Sigmoid colon (tissue), 4 donors: ENCODE measurements around the gene USP46.

Experiments
- POLR2A ChIP-seq, 2 donors: fragments of 450-650 bp; IDR thresholded peaks; one replicate each; pipeline ENCODE4 v1.6.1; 2016; ENCODE audit warnings: antibody characterized with exemption in 2 of 2, mild to moderate bottlenecking in 2 of 2, moderate library complexity in 2 of 2
- POLR2AphosphoS5 ChIP-seq, 4 donors: sonication (generic); formaldehyde crosslinking; IDR thresholded peaks; one replicate each; pipeline ENCODE4 v1.6.1; 2017; ENCODE audit warnings: antibody characterized with exemption in 4 of 4
- TF ChIP-seq, protein P1 (sequence below), 4 experiments: fragments of 450-650 bp in 3 of 4; fragments of 200-600 bp in 1 of 4; IDR thresholded peaks; one replicate each; pipeline ENCODE4 v1.5.1; 2016 to 2019; ENCODE audit warnings: antibody characterized with exemption in 4 of 4, mild to moderate bottlenecking in 3 of 4, moderate library complexity in 2 of 4

DNA sequence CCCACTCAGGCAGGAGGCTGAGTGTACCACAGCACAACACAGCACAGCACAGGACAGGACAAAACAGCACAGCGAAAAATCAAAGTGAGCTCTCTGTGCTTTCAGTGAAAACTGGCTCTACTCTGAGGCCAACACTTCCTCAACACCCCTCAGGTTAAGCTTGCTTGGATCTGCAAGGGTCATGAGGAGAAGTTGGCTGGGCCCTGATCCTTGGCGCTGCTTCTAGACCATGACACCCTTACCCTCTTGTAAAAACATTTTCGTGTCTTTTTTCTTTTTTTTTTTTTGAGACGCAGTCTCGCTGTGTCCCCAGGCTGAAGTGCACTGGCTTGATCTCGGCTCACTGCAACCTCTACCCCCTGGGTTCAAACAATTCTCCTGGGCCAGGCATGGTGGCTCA lies 25.3 kb downstream of the USP46 start:
- TF ChIP-seq, protein P1, sequence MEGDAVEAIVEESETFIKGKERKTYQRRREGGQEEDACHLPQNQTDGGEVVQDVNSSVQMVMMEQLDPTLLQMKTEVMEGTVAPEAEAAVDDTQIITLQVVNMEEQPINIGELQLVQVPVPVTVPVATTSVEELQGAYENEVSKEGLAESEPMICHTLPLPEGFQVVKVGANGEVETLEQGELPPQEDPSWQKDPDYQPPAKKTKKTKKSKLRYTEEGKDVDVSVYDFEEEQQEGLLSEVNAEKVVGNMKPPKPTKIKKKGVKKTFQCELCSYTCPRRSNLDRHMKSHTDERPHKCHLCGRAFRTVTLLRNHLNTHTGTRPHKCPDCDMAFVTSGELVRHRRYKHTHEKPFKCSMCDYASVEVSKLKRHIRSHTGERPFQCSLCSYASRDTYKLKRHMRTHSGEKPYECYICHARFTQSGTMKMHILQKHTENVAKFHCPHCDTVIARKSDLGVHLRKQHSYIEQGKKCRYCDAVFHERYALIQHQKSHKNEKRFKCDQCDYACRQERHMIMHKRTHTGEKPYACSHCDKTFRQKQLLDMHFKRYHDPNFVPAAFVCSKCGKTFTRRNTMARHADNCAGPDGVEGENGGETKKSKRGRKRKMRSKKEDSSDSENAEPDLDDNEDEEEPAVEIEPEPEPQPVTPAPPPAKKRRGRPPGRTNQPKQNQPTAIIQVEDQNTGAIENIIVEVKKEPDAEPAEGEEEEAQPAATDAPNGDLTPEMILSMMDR (IDR thresholded peaks at IDR 0.05), result no peak
- TF ChIP-seq POLR2AphosphoS5 (IDR thresholded peaks at IDR 0.05), result no peak
- no peak for TF ChIP-seq POLR2A (IDR thresholded peaks at IDR 0.05)
